Activated CD4-positive, alpha-beta memory T cell treated with anti-CD3 and anti-CD28 coated beads, Interleukin-2, amount 10 ng/mL, durations not matched to agents 7 days and 5 days (primary cell): ENCODE data around the gene LRP5. TPM values are rescaled to one million over a fixed set of nuclear protein-coding genes. Genes with fewer than 3 reads are reported as not detected.

Source experiments
- CTCF ChIA-PET: fragments of 350-600 bp; sonication (Branson Sonifier 250); formaldehyde crosslinking; loops from one replicate; lab custom pipeline; 2021; ENCODE audit warnings: antibody characterized with exemption, inconsistent platforms; lab: Charles Lee
- POLR2A ChIA-PET: fragments of 350-600 bp; sonication (Branson Sonifier 250); formaldehyde crosslinking; loops from one replicate; lab custom pipeline; 2021; ENCODE audit warnings: antibody characterized with exemption; lab: Charles Lee
- DNase-seq: peaks from one replicate; pipeline ENCODE4 v3.0.0-alpha.2; 2020
- H3K27ac Mint-ChIP-seq: one replicate; pipeline ENCODE4 v1.8.0; 2021; ENCODE audit warnings: mild to moderate bottlenecking, mixed read lengths
- H3K27me3 Mint-ChIP-seq: one replicate; pipeline ENCODE4 v1.8.0; 2021; ENCODE audit warnings: mixed read lengths
- H3K36me3 Mint-ChIP-seq: one replicate; pipeline ENCODE4 v1.8.0; 2021; ENCODE audit warnings: low read depth, mixed read lengths
- H3K4me1 Mint-ChIP-seq: one replicate; pipeline ENCODE4 v1.8.0; 2021; ENCODE audit warnings: mixed read lengths
- H3K4me3 Mint-ChIP-seq: one replicate; pipeline ENCODE4 v1.8.0; 2021; ENCODE audit warnings: mild to moderate bottlenecking, mixed read lengths
- H3K9me3 Mint-ChIP-seq: one replicate; pipeline ENCODE4 v1.8.0; 2021; ENCODE audit warnings: mixed read lengths
- total RNA-seq, 2 experiments: library from RNA; stranded (reverse); gene quantifications; one replicate each; pipeline ENCODE4 v1.2.3, GENCODE V29; 2021

The LRP5 gene
- total RNA-seq, 2 experiments from 2014 or later, result 12.3 to 13.5 TPM

DNA sequence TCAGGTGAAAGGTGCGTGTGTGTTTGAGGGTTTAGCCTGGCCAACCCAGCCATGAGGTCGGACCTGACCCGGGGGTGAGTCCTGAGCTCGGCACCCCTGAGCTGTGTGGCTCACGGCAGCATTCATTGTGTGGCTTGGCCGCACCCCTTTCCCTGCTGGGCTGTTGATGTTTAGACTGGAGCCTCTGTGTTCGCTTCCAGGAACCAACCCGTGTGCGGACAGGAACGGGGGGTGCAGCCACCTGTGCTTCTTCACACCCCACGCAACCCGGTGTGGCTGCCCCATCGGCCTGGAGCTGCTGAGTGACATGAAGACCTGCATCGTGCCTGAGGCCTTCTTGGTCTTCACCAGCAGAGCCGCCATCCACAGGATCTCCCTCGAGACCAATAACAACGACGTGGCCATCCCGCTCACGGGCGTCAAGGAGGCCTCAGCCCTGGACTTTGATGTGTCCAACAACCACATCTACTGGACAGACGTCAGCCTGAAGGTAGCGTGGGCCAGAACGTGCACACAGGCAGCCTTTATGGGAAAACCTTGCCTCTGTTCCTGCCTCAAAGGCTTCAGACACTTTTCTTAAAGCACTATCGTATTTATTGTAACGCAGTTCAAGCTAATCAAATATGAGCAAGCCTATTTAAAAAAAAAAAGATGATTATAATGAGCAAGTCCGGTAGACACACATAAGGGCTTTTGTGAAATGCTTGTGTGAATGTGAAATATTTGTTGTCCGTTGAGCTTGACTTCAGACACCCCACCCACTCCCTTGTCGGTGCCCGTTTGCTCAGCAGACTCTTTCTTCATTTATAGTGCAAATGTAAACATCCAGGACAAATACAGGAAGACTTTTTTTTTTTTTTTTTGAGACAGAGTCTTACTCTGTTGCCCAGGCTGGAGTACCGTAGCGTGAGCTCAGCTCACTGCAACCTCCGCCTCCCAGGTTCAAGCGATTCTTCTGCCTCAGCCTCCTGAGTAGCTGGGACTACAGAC, 94.2 kb downstream of the LRP5 start:
- no peaks in the 10 kb centered on the region for H3K27me3 Mint-ChIP-seq
- no peak overlapping the region for H3K27ac Mint-ChIP-seq
- DNase-seq, result no peak
- H3K4me1 Mint-ChIP-seq, result no peaks in the 10 kb centered on the region
- H3K9me3 Mint-ChIP-seq, result no peaks in the 10 kb centered on the region
- ChIA-PET CTCF (interaction anchor here (0.6 to 0.7 kb wide), 2 partner anchors 13 to 111 kb away, joined by 4 to 6 read pairs; no protein-coding TSS in a partner anchor), POLR2A (no interaction called here)
- no peaks in the 10 kb centered on the region for H3K36me3 Mint-ChIP-seq
- H3K4me3 Mint-ChIP-seq, result no peak overlapping the region

DNA sequence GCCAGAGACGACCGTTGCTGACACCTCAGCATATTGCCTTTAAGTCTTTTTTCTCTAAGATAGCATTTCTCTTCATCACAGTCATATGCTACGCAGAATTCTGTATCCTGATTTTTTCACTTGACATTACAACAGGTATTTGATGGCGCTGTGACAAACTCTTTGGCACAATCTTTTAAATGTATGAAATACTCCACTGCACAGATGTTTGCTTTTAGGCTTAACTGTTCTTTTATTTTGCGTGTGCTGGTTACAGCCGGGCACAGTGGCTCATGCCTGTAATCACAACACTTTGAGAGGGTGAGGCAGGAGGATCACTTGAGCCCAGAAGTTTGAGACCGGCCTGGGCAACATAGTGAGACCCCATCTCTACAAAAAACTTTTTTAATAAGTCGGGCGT, 96.1 kb downstream of the LRP5 start:
- Mint-ChIP-seq H3K4me1 (peaks cover 10% of the 10 kb centered on the region), H3K27me3 (no peaks in the 10 kb centered on the region), H3K27ac (no peak overlapping the region), H3K4me3 (no peak overlapping the region), H3K9me3 (no peaks in the 10 kb centered on the region), H3K36me3 (no peaks in the 10 kb centered on the region)
- ChIA-PET POLR2A (no interaction called here), CTCF (no interaction called here)
- no peak for DNase-seq

DNA sequence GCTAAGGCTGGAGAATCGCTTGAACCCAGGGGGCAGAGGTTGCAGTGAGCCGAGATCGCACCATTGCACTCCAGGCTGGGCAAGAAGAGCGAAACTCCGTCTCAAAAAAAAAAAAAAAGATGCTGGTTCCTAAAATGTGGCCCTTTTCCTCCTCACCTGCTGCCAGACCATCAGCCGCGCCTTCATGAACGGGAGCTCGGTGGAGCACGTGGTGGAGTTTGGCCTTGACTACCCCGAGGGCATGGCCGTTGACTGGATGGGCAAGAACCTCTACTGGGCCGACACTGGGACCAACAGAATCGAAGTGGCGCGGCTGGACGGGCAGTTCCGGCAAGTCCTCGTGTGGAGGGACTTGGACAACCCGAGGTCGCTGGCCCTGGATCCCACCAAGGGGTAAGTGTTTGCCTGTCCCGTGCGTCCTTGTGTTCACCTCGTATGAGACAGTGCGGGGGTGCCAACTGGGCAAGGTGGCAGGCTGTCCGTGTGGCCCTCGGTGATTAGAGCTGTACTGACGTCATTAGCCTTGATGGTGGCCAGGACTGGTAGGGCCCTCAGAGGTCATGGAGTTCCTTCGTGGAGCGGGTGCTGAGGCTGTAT, 97.5 kb downstream of the LRP5 start:
- Mint-ChIP-seq H3K9me3 (no peaks in the 10 kb centered on the region), H3K36me3 (no peaks in the 10 kb centered on the region), H3K27ac (no peak overlapping the region), H3K4me1 (peaks cover 12% of the 10 kb centered on the region), H3K4me3 (no peak overlapping the region), H3K27me3 (no peaks in the 10 kb centered on the region)
- CTCF ChIA-PET, result no interaction called here
- no peak for DNase-seq
- POLR2A ChIA-PET, result no interaction called here

DNA sequence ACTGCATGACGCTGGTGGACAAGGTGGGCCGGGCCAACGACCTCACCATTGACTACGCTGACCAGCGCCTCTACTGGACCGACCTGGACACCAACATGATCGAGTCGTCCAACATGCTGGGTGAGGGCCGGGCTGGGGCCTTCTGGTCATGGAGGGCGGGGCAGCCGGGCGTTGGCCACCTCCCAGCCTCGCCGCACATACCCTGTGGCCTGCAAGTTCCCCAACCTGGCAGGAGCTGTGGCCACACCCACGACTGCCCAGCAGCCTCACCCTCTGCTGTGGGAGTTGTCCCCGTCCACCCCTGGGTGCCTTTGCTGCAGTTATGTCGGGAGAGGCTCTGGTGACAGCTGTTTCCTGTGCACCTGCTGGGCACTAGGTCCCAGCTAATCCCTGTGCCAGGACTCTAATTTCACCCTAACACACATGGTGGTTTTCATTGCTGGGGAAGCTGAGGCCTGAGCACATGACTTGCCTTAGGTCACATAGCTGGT, 99.2 kb downstream of the LRP5 start:
- Mint-ChIP-seq H3K27ac (no peak overlapping the region), H3K4me1 (peaks cover 12% of the 10 kb centered on the region), H3K27me3 (no peaks in the 10 kb centered on the region), H3K36me3 (no peaks in the 10 kb centered on the region), H3K9me3 (no peaks in the 10 kb centered on the region), H3K4me3 (no peak overlapping the region)
- no peak for DNase-seq
- ChIA-PET CTCF (interaction anchor here (0.6 kb wide), 1 partner anchor 166 kb away, joined by 3 read pairs; no protein-coding TSS in a partner anchor), POLR2A (no interaction called here)

DNA sequence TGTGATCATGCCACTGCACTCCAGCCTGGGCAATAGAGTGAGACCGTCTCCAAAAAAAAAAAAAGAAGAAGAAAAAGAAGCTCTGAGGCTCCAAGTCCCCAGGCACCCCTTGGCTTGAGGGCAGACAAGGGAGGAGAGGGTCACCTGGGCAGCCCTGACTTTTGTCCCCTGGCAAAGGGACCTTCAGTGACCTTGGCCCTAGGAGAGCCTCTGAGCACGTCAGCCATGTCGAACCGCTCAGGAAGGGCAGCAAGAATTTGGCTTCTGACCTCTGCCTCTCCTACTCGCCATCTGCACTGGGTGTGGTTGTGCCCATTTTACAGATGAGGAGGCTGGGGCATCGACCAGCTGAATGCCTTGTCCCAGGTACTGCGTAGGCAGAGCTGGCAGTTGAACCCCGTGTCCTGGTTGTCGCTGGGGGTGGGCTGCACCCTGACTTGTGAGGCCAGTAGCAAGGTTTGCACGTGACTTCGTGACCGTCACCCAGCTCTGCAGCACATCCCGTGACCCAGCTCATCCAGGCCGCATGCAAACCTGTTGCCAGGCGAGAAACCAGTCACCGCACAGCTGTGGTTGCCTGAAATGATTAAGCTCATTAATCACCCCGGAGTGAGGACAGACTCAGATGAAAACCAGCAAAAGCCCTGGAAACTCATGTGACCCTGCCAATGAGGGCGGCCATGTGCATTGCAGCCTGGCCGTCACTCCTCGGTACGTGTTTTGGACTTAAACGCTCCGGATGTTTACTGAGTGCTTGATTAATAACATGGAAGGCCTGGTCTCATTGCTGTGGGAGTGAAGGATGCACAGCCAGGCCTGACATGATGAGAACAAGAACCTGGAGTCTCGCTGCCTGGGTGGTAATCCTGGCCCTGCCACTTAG, 100.4 kb downstream of the LRP5 start:
- no peak overlapping the region for H3K4me3 Mint-ChIP-seq
- no peaks in the 10 kb centered on the region for H3K9me3 Mint-ChIP-seq
- no peak overlapping the region for H3K27ac Mint-ChIP-seq
- ChIA-PET POLR2A (no interaction called here), CTCF (no interaction called here)
- H3K27me3 Mint-ChIP-seq, result no peaks in the 10 kb centered on the region
- peaks cover 18% of the 10 kb centered on the region for H3K4me1 Mint-ChIP-seq
- no peaks in the 10 kb centered on the region for H3K36me3 Mint-ChIP-seq
- peak; percentile 63 for DNase-seq

DNA sequence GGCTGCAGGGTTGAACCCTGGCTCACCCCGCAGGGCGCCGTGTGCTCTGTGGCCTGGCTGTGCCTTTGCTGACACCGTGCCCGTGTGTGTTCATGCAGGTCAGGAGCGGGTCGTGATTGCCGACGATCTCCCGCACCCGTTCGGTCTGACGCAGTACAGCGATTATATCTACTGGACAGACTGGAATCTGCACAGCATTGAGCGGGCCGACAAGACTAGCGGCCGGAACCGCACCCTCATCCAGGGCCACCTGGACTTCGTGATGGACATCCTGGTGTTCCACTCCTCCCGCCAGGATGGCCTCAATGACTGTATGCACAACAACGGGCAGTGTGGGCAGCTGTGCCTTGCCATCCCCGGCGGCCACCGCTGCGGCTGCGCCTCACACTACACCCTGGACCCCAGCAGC, 101.2 kb downstream of the LRP5 start:
- Mint-ChIP-seq H3K9me3 (no peaks in the 10 kb centered on the region), H3K4me1 (peaks cover 19% of the 10 kb centered on the region), H3K36me3 (no peaks in the 10 kb centered on the region), H3K27me3 (no peaks in the 10 kb centered on the region), H3K27ac (no peak overlapping the region), H3K4me3 (no peak overlapping the region)
- DNase-seq, result no peak
- CTCF ChIA-PET, result no interaction called here
- POLR2A ChIA-PET, result no interaction called here

DNA sequence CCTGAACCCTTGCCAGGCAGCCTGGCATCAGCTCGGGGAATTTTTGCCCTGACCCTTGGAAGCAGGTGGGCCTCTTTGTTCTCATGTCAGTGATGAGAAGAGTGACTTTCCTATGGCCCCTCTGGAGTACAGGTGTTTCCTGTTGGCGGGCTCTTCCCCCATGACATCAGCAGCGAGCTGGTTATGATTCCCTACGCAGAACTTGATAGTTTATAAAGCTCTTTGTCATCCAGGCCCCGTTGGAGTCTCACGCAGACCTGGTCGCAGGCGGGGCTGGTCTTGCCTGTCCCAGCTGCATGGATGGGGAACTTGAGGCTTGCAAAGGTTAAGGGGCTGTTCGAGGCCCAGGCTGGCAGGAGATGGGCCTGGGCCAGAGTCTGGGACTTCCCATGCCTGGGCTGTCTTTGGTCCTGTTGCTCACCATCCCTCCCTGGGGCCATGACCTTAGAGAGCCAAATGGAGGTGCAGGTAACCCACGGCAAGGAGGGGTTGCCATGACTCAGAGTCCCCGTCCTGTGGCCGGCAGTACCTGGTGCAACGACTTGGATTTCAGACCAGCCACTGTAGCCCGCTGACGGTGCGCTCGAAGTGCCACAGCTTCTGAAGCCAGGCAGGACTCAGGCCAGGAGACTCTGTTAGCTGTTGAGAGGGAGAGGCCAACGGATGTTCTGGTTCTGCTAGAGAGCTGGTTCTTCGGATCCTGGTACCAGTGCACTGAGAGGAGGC, 102.3 kb downstream of the LRP5 start:
- ChIA-PET CTCF (no interaction called here), POLR2A (no interaction called here)
- DNase-seq, result no peak
- no peaks in the 10 kb centered on the region for H3K9me3 Mint-ChIP-seq
- H3K36me3 Mint-ChIP-seq, result no peaks in the 10 kb centered on the region
- H3K27me3 Mint-ChIP-seq, result no peaks in the 10 kb centered on the region
- H3K4me1 Mint-ChIP-seq, result peaks cover 19% of the 10 kb centered on the region
- no peak overlapping the region for H3K4me3 Mint-ChIP-seq
- H3K27ac Mint-ChIP-seq, result no peak overlapping the region

DNA sequence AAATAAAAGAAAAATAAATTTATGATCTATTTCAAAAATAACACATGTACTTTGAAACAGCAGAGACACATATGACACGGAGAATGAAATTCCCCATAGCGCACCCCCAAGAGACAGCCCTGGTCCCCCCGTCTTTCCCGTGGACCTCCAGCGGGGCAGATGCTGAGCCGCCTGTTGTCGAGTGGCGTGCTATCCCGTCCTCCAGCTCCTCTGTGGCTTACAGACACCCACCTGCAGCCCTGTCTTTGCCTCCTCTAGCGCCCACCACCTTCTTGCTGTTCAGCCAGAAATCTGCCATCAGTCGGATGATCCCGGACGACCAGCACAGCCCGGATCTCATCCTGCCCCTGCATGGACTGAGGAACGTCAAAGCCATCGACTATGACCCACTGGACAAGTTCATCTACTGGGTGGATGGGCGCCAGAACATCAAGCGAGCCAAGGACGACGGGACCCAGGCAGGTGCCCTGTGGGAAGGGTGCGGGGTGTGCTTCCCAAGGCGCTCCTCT, 103.7 kb downstream of the LRP5 start:
- POLR2A ChIA-PET, result no interaction called here
- H3K4me3 Mint-ChIP-seq, result no peak overlapping the region
- H3K27ac Mint-ChIP-seq, result no peak overlapping the region
- peaks cover 19% of the 10 kb centered on the region for H3K4me1 Mint-ChIP-seq
- CTCF ChIA-PET, result no interaction called here
- H3K9me3 Mint-ChIP-seq, result no peaks in the 10 kb centered on the region
- DNase-seq, result no peak
- no peaks in the 10 kb centered on the region for H3K36me3 Mint-ChIP-seq
- H3K27me3 Mint-ChIP-seq, result no peaks in the 10 kb centered on the region

DNA sequence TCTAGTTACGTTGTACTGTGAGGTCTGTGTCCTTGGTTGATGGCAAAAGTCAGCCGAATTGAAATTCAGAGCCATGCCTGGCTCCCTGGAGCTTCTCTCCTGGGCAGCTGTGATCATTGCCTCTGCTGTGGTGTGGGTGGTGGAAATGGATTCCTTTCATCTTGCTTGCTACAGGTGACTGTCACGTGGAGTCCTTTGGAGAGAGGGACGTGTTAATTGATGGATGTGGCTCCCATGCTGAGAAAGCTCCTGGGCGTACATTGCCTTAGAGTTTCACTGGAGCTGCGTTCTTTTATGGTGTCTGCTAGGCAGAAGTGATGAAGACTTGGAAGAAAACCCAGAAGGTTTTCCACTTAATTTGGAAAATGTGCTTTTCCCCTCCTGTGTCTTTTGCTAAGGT, 106.3 kb downstream of the LRP5 start:
- POLR2A ChIA-PET, result no interaction called here
- no peak overlapping the region for H3K4me3 Mint-ChIP-seq
- CTCF ChIA-PET, result no interaction called here

DNA sequence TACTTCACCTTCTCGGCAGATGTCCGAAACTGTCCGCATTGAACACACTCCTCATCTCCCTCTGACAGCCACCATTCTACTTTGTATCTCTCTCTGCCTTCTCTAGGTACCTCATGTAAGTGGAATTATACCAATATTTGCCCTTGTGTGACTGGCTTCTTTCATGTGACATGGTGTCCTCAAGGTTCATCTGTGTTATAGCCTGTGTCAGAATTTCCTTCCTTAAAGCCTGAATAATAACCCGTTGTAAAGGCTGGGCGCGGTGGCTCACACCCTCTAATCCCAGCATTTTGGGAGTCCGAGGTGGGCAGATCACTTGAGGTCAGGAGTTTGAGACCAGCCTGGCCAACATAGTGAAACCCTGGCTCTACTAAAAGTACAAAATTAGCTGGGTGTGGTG, 107.8 kb downstream of the LRP5 start:
- H3K4me3 Mint-ChIP-seq, result no peak overlapping the region
- DNase-seq, result no peak
- H3K9me3 Mint-ChIP-seq, result no peaks in the 10 kb centered on the region
- no peaks in the 10 kb centered on the region for H3K36me3 Mint-ChIP-seq
- ChIA-PET CTCF (no interaction called here), POLR2A (no interaction called here)
- no peak overlapping the region for H3K27ac Mint-ChIP-seq
- H3K27me3 Mint-ChIP-seq, result no peaks in the 10 kb centered on the region
- H3K4me1 Mint-ChIP-seq, result peaks cover 7% of the 10 kb centered on the region

More for the DNA sequence above, 106.3 kb downstream of the LRP5 start:
- H3K9me3 Mint-ChIP-seq, result no peaks in the 10 kb centered on the region
- H3K27me3 Mint-ChIP-seq, result no peaks in the 10 kb centered on the region
- H3K4me1 Mint-ChIP-seq, result peaks cover 9% of the 10 kb centered on the region
- no peaks in the 10 kb centered on the region for H3K36me3 Mint-ChIP-seq
- H3K27ac Mint-ChIP-seq, result no peak overlapping the region
- no peak for DNase-seq

DNA sequence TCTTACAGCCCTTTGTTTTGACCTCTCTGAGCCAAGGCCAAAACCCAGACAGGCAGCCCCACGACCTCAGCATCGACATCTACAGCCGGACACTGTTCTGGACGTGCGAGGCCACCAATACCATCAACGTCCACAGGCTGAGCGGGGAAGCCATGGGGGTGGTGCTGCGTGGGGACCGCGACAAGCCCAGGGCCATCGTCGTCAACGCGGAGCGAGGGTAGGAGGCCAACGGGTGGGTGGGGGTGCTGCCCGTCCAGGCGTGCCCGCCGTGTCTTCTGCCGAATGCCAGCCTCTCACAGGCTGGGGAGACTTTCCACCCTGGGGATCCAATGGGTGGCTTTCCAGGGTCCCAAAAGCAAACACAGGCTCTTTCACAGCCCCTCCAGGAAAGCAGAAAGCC, 111.1 kb downstream of the LRP5 start:
- ChIA-PET POLR2A (no interaction called here), CTCF (no interaction called here)
- DNase-seq, result no peak
- peaks cover 2% of the 10 kb centered on the region for H3K9me3 Mint-ChIP-seq
- H3K4me3 Mint-ChIP-seq, result no peak overlapping the region
- peaks cover 3% of the 10 kb centered on the region for H3K36me3 Mint-ChIP-seq
- H3K4me1 Mint-ChIP-seq, result no peaks in the 10 kb centered on the region
- no peaks in the 10 kb centered on the region for H3K27me3 Mint-ChIP-seq
- H3K27ac Mint-ChIP-seq, result no peak overlapping the region

DNA sequence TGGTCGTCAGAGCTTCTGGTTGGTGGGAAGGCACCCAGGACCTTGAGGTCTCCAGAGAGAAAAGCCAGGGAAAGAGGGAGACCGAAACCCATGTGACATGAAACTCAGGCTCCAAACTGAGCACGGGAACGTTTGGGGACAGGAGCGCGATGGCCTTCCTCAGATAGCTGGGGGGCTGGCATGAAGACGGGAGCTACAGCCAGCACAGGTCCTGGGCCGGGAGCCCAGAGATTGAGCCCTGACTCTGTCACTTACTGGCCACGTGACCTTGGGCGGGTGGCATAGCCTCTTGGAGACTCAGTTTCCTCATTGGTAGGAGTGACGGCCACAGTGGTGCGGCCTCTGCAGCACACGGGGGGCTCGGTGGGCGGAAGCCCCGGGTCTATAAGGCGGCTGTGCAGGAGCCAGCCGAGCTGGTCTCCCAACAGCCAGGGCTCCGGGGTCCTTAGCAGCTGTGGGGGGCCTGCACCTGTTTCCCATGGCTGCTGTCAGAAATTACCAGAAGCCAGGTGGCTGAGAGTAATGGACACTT, 111.8 kb downstream of the LRP5 start:
- H3K4me1 Mint-ChIP-seq, result no peaks in the 10 kb centered on the region
- peaks cover 6% of the 10 kb centered on the region for H3K9me3 Mint-ChIP-seq
- no peaks in the 10 kb centered on the region for H3K27me3 Mint-ChIP-seq
- no peak overlapping the region for H3K4me3 Mint-ChIP-seq
- peaks cover 4% of the 10 kb centered on the region for H3K36me3 Mint-ChIP-seq
- POLR2A ChIA-PET, result no interaction called here
- DNase-seq, result no peak
- H3K27ac Mint-ChIP-seq, result no peak overlapping the region
- CTCF ChIA-PET, result no interaction called here
